Measurements from ENCODE around the gene UGDH.

- TF ChIP-seq BHLHE40 (IDR thresholded peaks at IDR 0.05; ENCODE audit: low read length) = no peak
- no peak for TF ChIP-seq MAX (CRISPR knock-in tag; IDR thresholded peaks at IDR 0.05)
Measured at GRCh38 chr4:39541987-39542610, 14.9 kb upstream of the UGDH start.
